Measurements from ENCODE around the gene TLL1. TPM values are rescaled to one million over a fixed set of nuclear protein-coding genes. Genes with fewer than 3 reads are reported as not detected.

TLL1 gene
- total RNA-seq = 7.9 TPM

DNA sequence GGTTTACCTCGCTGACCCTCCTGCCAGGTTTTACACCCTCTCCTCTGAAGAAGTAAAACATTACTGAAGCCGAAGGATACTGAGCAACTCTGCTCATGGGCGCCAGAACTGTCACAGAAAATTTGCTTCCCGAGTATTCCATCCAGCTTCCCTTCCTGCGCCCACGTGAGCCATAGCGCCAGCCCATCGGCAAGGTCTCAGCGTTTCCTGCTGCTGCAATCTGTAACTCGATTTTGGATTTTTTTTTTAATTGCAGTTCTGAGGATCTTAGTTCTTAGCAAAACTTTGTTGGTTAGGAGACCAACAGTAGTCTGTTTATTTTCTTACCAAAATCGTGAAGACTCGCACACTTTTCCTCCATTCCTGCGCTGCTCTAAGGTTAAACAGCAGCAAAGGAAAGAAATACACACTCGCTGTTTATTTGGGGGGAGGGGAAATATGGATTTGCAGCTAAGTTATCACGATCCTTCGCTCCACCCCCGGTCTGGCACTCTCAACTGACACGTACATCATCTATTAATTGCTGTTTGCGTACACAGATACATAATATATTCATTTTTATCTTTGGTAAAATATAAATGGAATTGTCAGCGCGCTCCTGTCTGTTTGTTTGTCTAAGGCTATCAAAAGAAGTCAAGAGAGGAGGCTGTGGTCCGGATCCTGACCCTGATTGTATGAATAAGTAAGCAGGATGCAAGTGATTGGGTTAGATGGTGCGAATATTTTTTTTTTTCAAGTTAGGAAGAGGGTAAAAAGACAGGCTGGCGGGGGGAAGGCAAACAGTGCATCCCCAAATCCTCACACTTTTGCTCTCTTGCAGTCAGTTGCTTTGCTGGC lies at the start of gene TLL1:
TLL1 (plus strand) TSS at position 777 of the 837 bp plus-strand sequence. CDS start 668 bp downstream, outside the sequence.
- DNase-seq (ENCODE audit: low spot score) = no peak

DNA sequence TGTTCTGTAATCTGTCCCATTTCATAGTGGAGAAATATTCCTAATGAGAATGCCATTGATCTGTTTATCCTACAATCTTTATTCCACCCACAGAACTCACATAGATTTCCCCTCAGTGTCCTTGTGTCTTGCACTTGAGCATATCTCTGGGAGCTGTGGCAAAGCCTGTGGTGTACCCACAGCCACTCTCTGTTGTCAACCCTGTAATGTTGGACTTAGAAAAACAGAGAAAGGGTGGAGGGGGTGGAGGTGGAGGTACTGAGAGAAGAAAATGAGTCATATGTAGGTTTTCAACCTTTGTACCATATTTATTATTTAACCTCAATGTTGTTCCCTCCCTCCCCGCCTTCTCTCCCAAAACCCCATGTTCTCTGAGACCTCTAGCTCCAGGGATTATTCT lies 46.9 kb upstream of the TLL1 start:
- no peak for DNase-seq (ENCODE audit: low spot score)

DNA sequence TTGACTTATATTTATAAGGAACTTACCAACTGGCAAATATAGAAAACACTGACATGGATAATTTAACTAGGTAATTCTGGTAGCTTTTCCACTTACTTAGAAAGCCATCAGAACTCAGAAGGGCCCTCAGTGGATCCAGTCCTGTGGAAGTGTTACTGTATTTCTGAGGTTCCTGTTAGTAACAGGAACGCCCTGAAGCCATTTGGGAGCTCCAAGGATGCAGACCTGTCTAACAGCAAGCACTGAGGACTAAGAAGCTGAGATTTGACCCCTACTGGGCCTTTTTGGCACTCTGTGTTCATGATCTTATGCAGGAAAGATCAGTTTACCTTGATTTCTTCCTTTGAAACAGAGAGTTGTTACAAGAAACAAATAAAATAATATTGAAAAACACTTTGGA lies 46.0 kb upstream of the TLL1 start:
- no peak for DNase-seq (ENCODE audit: low spot score)

DNA sequence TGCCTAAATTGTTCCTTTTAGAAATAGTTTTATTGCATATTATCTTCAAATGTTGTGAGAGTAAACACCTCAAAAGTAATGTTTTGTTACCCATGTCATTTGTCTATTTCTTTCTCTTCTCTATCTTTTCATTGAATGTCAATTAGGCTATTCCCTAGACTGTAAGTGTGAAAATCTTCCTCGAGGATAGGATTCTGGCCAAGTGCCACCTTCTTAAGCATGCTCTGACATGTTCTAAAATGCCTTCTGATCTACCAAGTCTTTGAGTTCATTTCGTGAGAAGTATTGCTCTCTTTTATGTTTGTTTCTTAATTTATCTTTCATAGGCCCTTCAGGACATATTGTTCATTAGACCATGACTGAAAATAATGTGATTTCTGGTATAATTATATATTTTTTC lies 44.1 kb upstream of the TLL1 start:
- no peak for DNase-seq (ENCODE audit: low spot score)

DNA sequence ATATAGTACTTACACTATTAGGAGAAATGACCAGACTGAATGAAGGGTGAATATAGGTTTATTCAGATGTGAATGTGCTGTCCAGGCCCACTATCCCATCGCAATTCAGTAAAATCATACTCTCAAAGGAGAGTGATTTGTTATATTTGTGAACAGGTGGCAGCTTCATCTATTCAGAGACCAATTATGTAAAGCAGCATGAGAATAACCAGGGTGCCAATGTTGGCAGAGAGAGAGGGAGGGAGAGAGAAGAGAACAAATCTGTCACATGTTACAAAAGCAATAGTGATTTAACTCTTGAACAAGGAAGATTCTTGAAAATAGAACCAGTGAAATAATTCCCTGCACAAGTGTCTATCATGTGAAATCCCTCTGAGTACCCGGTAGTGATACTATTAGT lies 38.9 kb upstream of the TLL1 start:
- DNase-seq (ENCODE audit: low spot score) = no peak

DNA sequence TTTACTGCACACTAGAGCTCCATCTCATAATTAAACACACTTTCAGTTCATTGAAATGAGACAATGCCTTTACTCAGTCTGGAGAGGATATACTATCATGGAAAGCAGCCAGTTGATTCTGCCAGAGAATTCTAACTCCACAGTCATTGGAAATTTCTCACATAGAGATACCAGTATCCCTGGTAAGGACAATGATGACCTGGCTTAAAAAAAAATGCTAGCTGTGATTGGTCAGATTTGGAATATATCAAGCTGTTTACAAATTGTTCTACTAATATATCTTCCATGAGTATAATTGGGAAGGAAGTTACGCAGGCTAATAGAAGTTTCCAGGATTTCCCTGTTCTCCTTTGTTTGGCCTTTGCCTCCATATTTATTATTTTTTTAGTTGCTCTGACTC lies 34.5 kb upstream of the TLL1 start:
- no peak for DNase-seq (ENCODE audit: low spot score)

DNA sequence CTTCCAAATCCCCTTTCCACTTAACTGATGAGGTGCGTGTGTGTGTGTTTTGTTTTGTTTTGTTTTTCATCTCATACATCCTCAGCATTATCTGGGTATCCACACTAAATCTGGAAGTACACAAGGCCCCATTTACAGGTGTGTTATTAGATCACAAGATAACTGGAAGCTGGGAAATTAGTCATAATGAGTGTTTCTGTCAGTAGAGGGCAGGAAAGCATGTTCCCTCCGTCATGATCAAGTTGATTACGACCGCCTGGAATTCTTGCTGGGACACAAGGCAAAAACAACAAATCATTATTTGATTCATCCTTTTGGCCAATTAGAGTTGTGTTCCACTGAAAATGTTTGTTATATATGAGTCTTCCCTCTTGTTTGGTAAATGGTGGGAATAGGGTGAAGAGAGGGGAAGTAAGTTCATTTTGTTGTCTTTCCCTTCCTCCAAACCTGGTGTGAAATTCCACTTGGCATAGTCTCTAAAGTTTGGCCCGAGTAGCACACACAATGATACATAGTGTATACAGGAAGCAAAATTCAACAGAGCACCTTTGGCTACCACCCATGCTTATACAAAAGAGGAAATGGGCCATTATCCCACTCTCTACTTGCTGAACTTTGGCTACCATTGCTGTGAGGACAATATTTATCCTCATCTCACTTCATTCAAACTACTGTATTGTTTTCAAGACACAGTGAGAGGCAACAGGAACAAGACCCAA lies 33.3 kb upstream of the TLL1 start:
- no peak for DNase-seq (ENCODE audit: low spot score)

DNA sequence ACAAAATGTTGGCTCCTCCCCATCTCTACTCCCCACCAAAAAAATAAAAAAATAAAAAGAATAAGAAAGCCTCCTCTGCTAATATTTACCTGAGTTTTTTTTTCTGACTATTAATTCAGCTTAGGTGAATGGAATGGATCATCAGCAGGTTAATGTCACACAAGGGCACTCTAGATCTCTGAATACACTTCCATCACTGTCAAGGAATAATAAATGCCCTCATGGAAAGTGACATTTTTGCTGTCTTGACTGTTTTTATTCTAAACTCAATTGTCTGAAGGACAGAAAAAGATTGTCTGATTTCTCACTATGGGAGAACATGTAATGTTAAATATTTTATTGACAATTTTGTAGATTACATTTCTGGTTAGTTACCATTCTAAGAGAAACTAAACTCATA lies 30.4 kb upstream of the TLL1 start:
- DNase-seq (ENCODE audit: low spot score) = no peak

DNA sequence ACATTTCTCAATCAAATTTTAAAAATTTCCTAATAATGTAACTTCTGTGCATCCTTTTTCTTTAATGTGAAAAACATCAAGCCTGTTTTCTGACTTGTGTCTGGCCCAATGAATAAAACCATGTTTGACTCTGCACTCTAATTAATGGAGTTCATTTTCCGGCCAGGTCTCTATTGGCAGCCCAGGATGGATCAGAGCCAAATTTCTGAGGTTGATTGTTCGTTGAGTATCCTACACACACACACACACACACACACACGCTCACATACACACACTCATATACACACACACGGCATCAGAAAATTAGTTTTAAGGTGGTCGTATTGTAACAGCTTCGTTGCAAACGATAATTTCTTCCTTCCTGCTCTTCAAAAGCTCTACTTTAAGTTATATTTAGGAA lies 28.9 kb upstream of the TLL1 start:
- DNase-seq (ENCODE audit: low spot score) = no peak

DNA sequence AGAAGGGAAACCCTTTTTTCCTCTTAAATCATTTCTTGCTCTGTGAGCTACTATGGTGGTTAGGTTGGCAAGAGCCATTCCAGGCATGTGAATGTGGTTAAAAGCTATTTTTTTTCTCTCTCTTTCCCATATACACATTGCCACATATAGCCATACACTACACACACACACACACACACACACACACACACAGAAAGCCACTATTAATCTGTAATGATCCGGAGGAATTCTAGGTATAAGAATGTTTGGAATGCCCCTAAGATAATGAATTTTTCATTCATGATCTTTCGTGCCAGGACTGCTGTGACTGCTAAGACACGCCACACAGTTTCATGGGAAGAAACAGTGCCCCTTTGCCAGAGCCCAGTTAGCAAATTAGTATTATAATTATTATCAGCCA lies 21.8 kb upstream of the TLL1 start:
- no peak for DNase-seq (ENCODE audit: low spot score)

DNA sequence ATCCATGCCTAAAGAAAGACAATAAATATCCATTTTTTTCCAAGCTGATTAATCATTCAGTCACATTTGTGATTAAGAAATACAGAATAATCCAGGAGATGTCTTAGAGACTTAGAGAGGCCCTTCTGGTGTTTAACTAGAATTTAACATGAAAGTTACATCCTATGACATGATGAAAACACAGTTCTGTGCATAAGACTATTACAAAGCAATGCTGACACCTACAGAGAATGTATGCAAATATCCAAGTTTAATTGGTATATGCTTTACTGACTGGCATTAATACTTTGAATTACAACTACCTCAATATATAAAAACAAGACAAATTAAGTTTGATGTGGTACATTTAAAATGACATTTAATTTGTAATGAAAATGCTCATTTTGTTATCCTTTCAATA lies 17.8 kb upstream of the TLL1 start:
- DNase-seq (ENCODE audit: low spot score) = no peak

DNA sequence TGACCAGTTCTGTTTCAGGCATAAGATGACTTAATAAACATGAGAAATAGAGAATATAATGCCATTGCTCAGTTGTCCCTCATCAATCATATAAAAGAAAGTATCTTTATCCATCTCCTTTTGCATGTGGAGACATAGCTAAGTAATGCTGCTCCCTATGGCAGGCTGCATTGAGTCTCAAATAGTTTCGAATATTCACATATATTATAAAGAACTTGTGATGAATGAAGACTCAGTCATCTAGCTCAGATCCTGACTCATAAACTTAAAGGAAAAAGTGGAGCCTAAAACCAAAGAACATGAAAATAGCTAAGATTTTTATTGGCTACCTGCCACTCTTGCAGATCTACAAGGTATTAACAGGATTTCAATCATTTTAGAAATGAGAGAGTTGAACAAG lies 11.7 kb upstream of the TLL1 start:
- DNase-seq (ENCODE audit: low spot score) = no peak

DNA sequence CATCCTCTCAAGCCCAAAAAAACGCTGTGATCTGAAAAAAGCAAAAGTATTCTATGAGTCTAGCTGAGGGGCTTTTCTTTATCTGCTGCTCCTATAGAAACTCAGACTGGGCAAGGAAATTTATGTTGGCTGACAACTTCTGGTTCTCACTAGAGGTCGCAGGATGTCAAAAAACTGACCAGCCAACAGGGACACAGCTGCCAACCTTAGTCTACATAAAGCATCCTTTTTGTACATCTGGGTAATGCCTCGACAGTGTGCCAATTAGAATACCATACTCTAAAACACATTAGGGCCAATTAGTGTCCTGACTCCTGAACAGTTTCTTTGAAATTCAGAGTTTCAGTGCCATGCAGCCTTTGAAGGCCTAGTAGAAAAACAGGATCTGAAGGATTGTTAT lies 8.8 kb upstream of the TLL1 start:
- DNase-seq (ENCODE audit: low spot score) = no peak

DNA sequence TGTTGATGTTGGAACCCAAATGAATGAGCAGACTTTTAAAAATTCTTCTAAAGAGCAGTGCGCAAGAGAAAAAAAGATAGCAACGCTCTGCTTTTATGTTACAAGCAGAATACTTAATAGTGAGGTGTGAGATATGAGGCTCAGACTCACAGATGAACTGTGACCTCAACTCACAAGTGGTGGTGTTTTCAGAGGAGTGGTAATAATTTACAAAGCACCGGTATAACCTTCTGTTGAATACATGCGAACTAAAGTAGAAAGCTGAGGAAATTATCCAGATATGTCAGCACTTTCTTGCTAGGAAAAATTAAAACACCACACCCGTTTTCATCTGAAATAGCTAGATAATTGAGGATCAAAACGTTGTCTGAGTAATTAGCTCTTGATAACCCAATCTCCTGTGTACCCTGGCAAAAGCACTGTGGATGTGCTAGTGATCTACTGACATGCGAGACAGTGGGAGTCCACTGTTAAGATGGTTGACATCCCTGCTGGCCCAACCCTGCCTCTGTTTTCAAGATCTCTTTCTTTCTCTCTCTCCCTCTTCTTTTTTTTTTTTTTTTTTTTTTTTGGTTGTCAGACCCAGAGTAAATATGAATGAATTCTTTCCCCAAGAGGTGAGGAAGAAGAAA lies 6.9 kb upstream of the TLL1 start:
- DNase-seq (ENCODE audit: low spot score) = no peak

DNA sequence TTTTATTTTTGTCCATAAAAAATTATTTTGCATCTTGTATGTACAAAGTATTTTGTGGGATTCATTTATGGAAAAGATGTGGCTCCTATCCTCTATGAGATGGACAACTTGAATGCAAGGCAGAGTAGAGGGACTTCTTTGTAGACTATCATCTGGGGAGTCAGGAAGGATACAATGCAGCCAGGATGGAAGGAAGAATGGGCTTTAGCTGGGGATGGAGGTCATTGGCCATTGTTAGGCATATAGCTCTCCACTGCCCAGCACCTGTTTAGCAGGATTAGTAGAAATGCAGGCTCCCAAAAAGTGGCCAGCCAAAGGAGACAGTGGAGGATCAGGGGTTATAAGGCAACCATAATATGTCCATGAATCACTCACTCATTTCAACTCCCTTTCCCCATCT lies 5.1 kb upstream of the TLL1 start:
- DNase-seq (ENCODE audit: low spot score) = no peak

DNA sequence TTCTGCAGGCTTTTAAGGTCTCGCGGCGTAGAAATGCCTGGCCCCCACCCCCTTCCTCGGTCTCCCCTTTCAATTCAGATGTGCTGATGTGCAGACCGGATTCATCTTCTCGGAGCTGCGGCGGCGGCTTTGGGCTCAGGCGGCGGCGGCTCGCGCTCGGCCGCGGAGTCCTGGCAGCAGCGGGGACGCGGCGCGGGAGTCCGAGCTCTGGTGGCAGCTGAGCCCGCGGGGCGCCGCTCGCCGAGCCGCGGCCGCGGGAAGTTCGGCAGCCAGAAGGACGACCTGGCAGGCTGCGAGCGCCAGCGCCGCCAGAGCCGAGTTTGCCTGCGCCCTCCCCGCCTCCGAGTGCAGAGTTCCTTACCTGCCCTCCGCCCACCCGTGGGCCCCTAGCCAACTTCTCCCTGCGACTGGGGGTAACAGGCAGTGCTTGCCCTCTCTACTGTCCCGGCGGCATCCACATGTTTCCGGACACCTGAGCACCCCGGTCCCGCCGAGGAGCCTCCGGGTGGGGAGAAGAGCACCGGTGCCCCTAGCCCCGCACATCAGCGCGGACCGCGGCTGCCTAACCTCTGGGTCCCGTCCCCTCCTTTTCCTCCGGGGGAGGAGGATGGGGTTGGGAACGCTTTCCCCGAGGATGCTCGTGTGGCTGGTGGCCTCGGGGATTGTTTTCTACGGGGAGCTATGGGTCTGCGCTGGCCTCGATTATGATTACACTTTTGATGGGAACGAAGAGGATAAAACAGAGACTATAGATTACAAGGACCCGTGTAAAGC lies 448 bp downstream of the TLL1 start:
- DNase-seq (ENCODE audit: low spot score) = no peak

DNA sequence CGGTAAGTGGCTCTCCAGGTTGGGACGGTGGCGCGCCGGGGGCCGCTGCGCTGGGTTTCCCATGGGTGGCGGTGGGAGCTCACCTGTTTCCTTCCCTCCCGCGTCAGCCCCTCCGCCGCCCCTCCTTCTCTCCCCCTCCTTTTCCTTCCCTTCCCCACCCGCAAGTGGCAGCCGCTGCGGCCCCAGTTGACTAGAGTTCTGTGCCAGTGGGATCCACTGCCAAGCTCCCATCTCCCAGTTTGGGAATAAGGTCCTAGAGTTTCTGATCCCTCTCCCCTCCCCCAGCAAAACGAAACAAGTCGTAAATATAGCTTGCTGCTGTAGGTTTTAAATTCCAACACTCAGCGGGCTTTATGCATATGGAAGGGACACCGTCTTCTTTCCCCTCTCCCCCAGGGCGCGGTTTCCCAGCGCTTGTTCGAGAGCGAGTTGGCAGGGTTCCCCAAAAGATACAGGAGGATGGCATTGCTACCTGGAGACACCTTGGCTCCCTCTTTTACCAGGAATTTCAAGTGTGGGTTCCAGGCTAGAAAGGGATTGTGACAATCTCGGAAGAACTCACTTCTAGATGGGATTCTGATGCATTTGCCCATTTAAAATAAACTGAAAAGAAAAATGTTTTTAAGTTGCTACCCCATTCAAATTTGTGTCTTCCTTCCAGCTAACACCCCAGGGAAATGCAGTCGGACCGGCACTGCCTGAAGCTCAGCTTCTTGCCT lies 1.2 kb downstream of the TLL1 start:
- no peak for DNase-seq (ENCODE audit: low spot score)

DNA sequence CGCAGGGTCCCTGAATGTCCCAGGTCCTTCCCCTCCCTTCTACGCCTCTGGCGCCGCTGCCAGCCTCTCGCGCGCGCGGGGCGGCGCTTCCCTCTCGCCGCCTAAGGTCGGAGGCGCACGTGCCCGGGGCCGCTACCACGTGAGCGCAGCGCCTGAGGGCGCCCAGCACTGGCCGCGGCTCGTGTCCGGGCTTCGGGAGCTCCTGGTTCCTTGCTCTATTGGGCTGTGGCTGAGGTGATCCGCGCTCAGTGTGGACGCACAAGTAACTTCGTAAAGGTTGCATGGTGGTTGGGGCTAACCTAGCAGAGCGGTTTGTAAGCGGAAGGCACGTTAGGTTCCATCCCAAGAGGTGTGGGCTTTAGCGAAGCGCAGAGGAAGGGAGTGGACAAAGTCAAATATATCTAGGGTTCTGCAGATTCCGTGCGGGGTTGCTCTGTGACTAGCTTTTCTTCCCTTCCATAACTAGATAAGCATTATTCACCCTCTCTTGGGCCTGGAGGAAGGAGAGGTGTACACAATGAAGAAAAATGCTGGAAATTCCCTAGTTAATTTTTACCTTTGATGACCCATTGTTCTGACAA lies 1.8 kb downstream of the TLL1 start:
- DNase-seq (ENCODE audit: low spot score) = no peak

DNA sequence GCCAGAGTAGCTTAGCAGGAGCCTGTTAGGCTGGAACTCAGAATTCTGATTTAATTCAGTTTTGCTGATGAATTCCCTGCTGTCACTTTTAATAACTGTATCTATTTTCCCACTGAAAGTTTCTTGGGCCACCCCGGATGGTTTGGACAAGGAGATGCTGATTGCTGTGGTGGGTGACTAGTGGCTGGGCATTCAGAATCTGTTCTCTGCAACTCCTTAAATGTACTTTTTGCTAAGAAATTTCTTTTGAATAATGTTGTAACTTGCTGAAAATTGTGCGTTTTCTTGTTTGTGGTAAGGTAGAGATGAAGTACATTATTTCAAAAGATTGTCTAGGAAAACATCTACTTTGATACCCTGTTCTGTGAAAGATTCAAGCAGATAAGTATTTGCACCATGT lies 2.4 kb downstream of the TLL1 start:
- no peak for DNase-seq (ENCODE audit: low spot score)

DNA sequence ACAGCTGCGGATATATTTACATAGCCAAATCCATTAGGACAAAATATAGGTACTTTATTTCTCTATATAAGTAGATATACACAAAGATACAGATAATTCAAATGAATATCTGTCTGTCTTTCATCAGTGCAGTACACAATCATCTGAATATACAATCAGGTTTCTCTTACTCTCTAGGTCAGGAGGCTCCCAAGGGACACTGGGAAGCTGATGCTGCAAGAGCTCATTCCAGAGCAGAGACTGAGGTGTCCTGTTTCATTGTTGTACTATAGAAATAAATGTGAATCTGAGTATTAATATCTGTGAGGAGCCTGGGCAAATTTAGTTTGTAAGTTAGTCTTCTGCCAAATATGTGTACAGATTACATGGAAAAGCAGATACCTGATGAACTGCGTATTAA lies 4.2 kb downstream of the TLL1 start:
- DNase-seq (ENCODE audit: low spot score) = no peak

DNA sequence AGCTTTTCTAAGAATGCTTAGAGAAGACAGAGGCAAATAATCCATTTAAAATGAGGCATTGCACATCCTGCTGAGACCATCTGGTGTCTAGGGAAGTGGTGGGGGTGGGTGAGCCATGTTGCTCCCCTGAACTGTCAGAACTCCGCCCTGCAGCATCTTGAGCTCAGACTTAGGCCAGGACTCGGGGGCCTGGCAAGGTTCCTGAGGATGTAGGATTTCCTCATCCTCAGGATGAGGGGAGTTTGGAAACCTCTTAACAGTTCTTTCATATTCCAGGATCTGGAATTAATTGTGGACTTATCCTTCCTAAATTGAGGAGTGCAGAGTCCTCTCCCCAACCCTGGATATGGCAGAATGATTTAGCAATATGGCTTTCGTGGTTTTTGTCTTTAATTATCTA lies 6.6 kb downstream of the TLL1 start:
- no peak for DNase-seq (ENCODE audit: low spot score)

All from ureter (tissue), 1 donor.